MM.1S (cell line): ENCODE results near the gene EFCAB6.

Experiments used
- EZH2 ChIP-seq: fragments of 300-600 bp; sonication (generic); optimal IDR thresholded peaks from 2 replicates; pipeline ENCODE3; 2017; ENCODE audit warnings: low read depth, mild to moderate bottlenecking, antibody characterized with exemption, low read length, mixed read lengths
- EZH2phosphoT487 ChIP-seq: fragments of 300-600 bp; sonication (generic); IDR thresholded peaks from 2 replicates; pipeline ENCODE4 v1.6.1; 2018; ENCODE audit warnings: antibody characterized with exemption, low read length
- TF ChIP-seq, protein P1 (sequence below): fragments of 300-600 bp; sonication (generic); IDR thresholded peaks from 2 replicates; pipeline ENCODE4 v1.5.1; 2016; ENCODE audit warnings: antibody characterized with exemption, low read length, mixed read lengths

DNA sequence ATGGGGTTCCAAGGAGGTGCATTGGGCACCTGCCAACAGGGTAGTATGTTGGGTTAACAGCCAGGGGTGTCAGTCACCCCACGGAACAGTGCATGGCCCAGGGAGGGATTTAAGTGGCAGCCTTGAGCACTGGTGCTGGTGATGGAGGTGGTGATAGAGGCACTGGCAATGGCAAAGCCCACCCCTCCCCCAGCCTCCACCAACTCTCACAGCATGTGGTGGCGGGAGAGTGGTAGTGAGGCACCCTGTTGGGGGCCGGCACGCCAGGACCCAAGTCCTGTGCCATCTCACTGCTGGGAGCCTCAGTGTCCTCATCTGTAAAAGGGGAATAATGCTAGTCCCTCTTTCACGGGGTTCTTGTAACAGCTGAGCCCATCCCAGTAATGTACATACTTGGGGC lies 318.8 kb downstream of the EFCAB6 start:
- TF ChIP-seq, protein P1, sequence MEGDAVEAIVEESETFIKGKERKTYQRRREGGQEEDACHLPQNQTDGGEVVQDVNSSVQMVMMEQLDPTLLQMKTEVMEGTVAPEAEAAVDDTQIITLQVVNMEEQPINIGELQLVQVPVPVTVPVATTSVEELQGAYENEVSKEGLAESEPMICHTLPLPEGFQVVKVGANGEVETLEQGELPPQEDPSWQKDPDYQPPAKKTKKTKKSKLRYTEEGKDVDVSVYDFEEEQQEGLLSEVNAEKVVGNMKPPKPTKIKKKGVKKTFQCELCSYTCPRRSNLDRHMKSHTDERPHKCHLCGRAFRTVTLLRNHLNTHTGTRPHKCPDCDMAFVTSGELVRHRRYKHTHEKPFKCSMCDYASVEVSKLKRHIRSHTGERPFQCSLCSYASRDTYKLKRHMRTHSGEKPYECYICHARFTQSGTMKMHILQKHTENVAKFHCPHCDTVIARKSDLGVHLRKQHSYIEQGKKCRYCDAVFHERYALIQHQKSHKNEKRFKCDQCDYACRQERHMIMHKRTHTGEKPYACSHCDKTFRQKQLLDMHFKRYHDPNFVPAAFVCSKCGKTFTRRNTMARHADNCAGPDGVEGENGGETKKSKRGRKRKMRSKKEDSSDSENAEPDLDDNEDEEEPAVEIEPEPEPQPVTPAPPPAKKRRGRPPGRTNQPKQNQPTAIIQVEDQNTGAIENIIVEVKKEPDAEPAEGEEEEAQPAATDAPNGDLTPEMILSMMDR, result no peak
- TF ChIP-seq EZH2, result no peak
- TF ChIP-seq EZH2phosphoT487, result no peak
